ENCODE data around the gene KLK15. TPM values are rescaled to one million over a fixed set of nuclear protein-coding genes. Genes with fewer than 3 reads are reported as not detected.

The KLK15 gene
- total and polyA plus RNA-seq, 2 of the 13 experiments (the other 11 are each of a cell fraction or from before 2014, with no cell fraction given), result not detected

GRCh38 chr19:50830266-50831025 lies 2.9 kb downstream of the KLK15 start:
- POLR2A ChIA-PET, result interaction anchor here (1.2 kb wide), 1 partner anchor 26 kb away, joined by 3 read pairs; no protein-coding TSS in a partner anchor
- Histone ChIP-seq H3K4me2 (ENCODE audit: low read depth, low read length) (no peak overlapping the region), H3K79me2 (ENCODE audit: insufficient read depth, low read length) (no peaks in the 10 kb centered on the region), H3K27me3 (ENCODE audit: control insufficient read depth in 1 of 2, insufficient read depth in 2 of 2, low read length in 2 of 2) (peaks cover 0 to 44% of the 10 kb centered on the region in 2 experiments; a peak in 2 of 5 replicates), H4K20me1 (ENCODE audit: insufficient read depth, low read length) (no peaks in the 10 kb centered on the region), H2AFZ (ENCODE audit: low read length) (no peak overlapping the region), H3K9me3 (ENCODE audit: low read length) (no peaks in the 10 kb centered on the region), H3K27ac (ENCODE audit: extremely low read length, insufficient read depth, low read length) (no peak overlapping the region), H3K9ac (ENCODE audit: insufficient read depth, low read depth, low read length) (no peak overlapping the region), H3K4me3 (replicated peaks in 1 of 3; ENCODE audit: insufficient read depth in 1 of 3, low read depth in 2 of 3, low read length in 3 of 3) (no peak overlapping the region), H3K36me3 (replicated peaks in 1 of 2; ENCODE audit: control insufficient read depth in 1 of 2, insufficient read depth in 2 of 2, low read length in 2 of 2) (no peaks in the 10 kb centered on the region), H3K4me1 (ENCODE audit: insufficient read depth, low read length) (peaks cover 7% of the 10 kb centered on the region)
- in situ Hi-C loops (cut with HindIII; ENCODE audit: extremely low pct_ligation_motif_present, low pct_unique_long_range_greater_than_20kb) (no loop called here), intact Hi-C loops (cut with micrococcal nuclease; ENCODE audit: unreplicated experiment) (no loop called here)
- 12% methylated on average over 16 of the region's 17 CpGs for WGBS (ENCODE audit: low lambda C conversion rate)
- no TSS peak for BruUV-seq (replicated peaks)
- CTCF ChIA-PET (ENCODE audit: low intra/inter-chr PET ratio, low total read pairs), result no interaction called here
- ATAC-seq, result no peak; the same call in 2 of the 3 replicates
- no peak for FAIRE-seq
- DNase-seq (ENCODE audit: low spot score), result no peak
- TF ChIP-seq ZBTB10 (CRISPR knock-in tag; IDR thresholded peaks at IDR 0.05; ENCODE audit: borderline replicate concordance) (no peak), ZNF260 (CRISPR knock-in tag; IDR thresholded peaks at IDR 0.05; ENCODE audit: borderline replicate concordance, low read depth) (no peak), JUNB (CRISPR knock-in tag; IDR thresholded peaks at IDR 0.05; ENCODE audit: borderline replicate concordance) (no peak), ZNF24 (IDR thresholded peaks at IDR 0.05) (no peak), MEIS2 (CRISPR knock-in tag; IDR thresholded peaks at IDR 0.05) (no peak), NFKB2 (CRISPR knock-in tag; IDR thresholded peaks at IDR 0.05; ENCODE audit: borderline replicate concordance) (no peak), MED13 (CRISPR knock-in tag; IDR thresholded peaks at IDR 0.05) (no peak), HOXA9 (CRISPR knock-in tag; IDR thresholded peaks at IDR 0.05; ENCODE audit: borderline replicate concordance) (no peak), ARHGAP35 (CRISPR knock-in tag; IDR thresholded peaks at IDR 0.05; ENCODE audit: borderline replicate concordance) (no peak), NCOR1 (IDR thresholded peaks at IDR 0.05; ENCODE audit: borderline replicate concordance, low read length) (no peak)
- TF ChIP-seq, protein P1, sequence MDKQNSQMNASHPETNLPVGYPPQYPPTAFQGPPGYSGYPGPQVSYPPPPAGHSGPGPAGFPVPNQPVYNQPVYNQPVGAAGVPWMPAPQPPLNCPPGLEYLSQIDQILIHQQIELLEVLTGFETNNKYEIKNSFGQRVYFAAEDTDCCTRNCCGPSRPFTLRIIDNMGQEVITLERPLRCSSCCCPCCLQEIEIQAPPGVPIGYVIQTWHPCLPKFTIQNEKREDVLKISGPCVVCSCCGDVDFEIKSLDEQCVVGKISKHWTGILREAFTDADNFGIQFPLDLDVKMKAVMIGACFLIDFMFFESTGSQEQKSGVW (CRISPR knock-in tag; IDR thresholded peaks at IDR 0.05; ENCODE audit: borderline replicate concordance), result no peak
- TF ChIP-seq, protein P2, sequence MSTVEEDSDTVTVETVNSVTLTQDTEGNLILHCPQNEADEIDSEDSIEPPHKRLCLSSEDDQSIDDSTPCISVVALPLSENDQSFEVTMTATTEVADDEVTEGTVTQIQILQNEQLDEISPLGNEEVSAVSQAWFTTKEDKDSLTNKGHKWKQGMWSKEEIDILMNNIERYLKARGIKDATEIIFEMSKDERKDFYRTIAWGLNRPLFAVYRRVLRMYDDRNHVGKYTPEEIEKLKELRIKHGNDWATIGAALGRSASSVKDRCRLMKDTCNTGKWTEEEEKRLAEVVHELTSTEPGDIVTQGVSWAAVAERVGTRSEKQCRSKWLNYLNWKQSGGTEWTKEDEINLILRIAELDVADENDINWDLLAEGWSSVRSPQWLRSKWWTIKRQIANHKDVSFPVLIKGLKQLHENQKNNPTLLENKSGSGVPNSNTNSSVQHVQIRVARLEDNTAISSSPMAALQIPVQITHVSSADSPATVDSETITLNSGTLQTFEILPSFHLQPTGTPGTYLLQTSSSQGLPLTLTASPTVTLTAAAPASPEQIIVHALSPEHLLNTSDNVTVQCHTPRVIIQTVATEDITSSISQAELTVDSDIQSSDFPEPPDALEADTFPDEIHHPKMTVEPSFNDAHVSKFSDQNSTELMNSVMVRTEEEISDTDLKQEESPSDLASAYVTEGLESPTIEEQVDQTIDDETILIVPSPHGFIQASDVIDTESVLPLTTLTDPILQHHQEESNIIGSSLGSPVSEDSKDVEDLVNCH (CRISPR knock-in tag; IDR thresholded peaks at IDR 0.05), result no peak
- TF ChIP-seq, protein P3, sequence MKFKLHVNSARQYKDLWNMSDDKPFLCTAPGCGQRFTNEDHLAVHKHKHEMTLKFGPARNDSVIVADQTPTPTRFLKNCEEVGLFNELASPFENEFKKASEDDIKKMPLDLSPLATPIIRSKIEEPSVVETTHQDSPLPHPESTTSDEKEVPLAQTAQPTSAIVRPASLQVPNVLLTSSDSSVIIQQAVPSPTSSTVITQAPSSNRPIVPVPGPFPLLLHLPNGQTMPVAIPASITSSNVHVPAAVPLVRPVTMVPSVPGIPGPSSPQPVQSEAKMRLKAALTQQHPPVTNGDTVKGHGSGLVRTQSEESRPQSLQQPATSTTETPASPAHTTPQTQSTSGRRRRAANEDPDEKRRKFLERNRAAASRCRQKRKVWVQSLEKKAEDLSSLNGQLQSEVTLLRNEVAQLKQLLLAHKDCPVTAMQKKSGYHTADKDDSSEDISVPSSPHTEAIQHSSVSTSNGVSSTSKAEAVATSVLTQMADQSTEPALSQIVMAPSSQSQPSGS (CRISPR knock-in tag; IDR thresholded peaks at IDR 0.05), result no peak
